Fibroblast of villous mesenchyme (primary cell): Measurements from ENCODE around the gene SEMA4G. TPM values are rescaled to one million over a fixed set of nuclear protein-coding genes. Genes with fewer than 3 reads are reported as not detected.
A peak's percentile ranks its signal among the peaks of the same experiment; 100 is the strongest.

ENCODE experiments used
- DNase-seq: peaks from one replicate; pipeline ENCODE4 v3.0.0-alpha.2; 2010; ENCODE audit warnings: low read depth
- H3K4me3 ChIP-seq: 2 replicates; pipeline ENCODE4 v1.5.1; 2011; ENCODE audit warnings: low read depth, mild to moderate bottlenecking, low read length
- CTCF ChIP-seq: IDR thresholded peaks from 2 replicates; pipeline ENCODE4 v1.5.1; 2012; ENCODE audit warnings: low read depth, mild to moderate bottlenecking, low read length; ENCODE audit not compliant: insufficient read depth
- total RNA-seq: library from RNA; depleted of rRNA; stranded (reverse); fragments of >200 nt; gene quantifications from 2 replicates; pipeline ENCODE4 v1.2.3, GENCODE V29; 2012

SEMA4G gene
- total RNA-seq, 1 donor = 0.43 TPM

- H3K4me3 ChIP-seq = no peak overlapping the region
- DNase-seq = peak; percentile 60
- TF ChIP-seq CTCF = no peak
Measured at GRCh38 chr10:100962351-100963080, 6.8 kb upstream of the SEMA4G start.

DNA sequence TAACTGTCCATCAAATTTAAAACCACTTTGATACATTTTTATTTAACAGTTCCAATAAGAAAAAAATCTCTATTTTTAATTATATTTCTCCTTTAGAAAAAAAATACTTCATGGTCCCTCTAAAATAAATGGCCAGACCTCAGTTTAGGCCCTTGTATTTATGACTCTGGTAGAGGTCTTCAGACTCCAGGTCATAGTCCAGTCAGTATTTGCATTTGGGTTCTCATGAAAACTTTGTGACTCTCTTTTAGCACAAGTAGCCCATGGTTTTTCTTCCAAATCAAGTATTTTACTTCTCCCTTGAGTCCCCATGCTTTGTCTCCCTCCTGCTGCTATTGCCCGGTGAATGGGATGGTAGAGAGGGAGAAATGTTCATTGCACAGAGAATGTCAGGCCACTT is 5.5 kb upstream of the SEMA4G start:
- H3K4me3 ChIP-seq = no peak overlapping the region
- no peak for TF ChIP-seq CTCF
- DNase-seq = no peak

DNA sequence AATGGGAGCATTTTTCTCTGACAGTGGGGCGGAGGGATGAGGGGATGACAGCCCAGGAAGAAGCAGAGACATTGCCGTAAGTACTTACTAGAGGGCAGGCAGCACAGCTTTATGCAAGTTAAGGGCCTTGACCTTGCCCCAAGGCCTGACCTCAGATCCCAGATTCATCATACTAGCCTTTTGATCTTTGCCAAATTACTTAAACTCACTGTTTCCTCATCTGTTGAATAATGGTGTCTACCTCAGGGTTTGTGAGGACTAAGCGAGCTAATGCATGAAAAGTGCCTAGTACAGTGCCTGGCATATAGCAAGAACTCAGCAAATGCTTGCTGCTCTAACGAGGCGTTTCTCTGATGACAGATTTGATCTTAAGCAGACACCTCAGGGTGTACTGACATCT is 3.5 kb upstream of the SEMA4G start:
- DNase-seq = no peak
- H3K4me3 ChIP-seq = no peak overlapping the region
- TF ChIP-seq CTCF = no peak

- no peak overlapping the region for H3K4me3 ChIP-seq
- TF ChIP-seq CTCF = no peak
- no peak for DNase-seq
Measured at GRCh38 chr10:100966887-100967286, 2.4 kb upstream of the SEMA4G start.

GRCh38 chr10:100967332-100967731 is 2.0 kb upstream of the SEMA4G start:
- DNase-seq = no peak
- no peak for TF ChIP-seq CTCF

GRCh38 chr10:100968062-100968736 is 1.1 kb upstream of the SEMA4G start:
- no peak for DNase-seq
- no peak overlapping the region for H3K4me3 ChIP-seq
- TF ChIP-seq CTCF = no peak

More at GRCh38 chr10:100967332-100967731, 2.0 kb upstream of the SEMA4G start:
- no peak overlapping the region for H3K4me3 ChIP-seq
